ENCODE data around the gene SPECC1L.

The SPECC1L gene

GRCh38 chr22:24322522-24322921, 51.9 kb downstream of the SPECC1L start:
- no peak for DNase-seq (ENCODE audit: low read depth)

GRCh38 chr22:24323233-24323632, 52.6 kb downstream of the SPECC1L start:
- no peak for DNase-seq (ENCODE audit: low read depth)

GRCh38 chr22:24323695-24324094, 53.1 kb downstream of the SPECC1L start:
- DNase-seq (ENCODE audit: low read depth) = no peak

GRCh38 chr22:24324137-24324536, 53.5 kb downstream of the SPECC1L start:
- no peak for DNase-seq (ENCODE audit: low read depth)

GRCh38 chr22:24325105-24325757, 54.6 kb downstream of the SPECC1L start:
- DNase-seq (ENCODE audit: low read depth) = no peak

- no peak for DNase-seq (ENCODE audit: low read depth)
These were observed 55.6 kb downstream of the SPECC1L start for GRCh38 chr22:24326266-24326665.

- no peak for DNase-seq (ENCODE audit: low read depth)
These were observed 57.2 kb downstream of the SPECC1L start for GRCh38 chr22:24327832-24328231.

GRCh38 chr22:24329453-24329852, 58.8 kb downstream of the SPECC1L start:
- no peak for DNase-seq (ENCODE audit: low read depth)

- no peak for DNase-seq (ENCODE audit: low read depth)
These were observed 60.0 kb downstream of the SPECC1L start for GRCh38 chr22:24330636-24331035.

GRCh38 chr22:24331468-24332440, 61.1 kb downstream of the SPECC1L start:
- no peak for DNase-seq (ENCODE audit: low read depth)

- DNase-seq (ENCODE audit: low read depth) = no peak
These were observed 62.7 kb downstream of the SPECC1L start for GRCh38 chr22:24333301-24333700.

GRCh38 chr22:24335496-24335895, 64.9 kb downstream of the SPECC1L start:
- no peak for DNase-seq (ENCODE audit: low read depth)

- DNase-seq (ENCODE audit: low read depth) = no peak
These were observed 67.4 kb downstream of the SPECC1L start for GRCh38 chr22:24337894-24338645.

- no peak for DNase-seq (ENCODE audit: low read depth)
These were observed 68.3 kb downstream of the SPECC1L start for GRCh38 chr22:24338726-24339451.

GRCh38 chr22:24339452-24339747, 68.8 kb downstream of the SPECC1L start:
- DNase-seq (ENCODE audit: low read depth) = no peak

GRCh38 chr22:24341627-24342026, 71.0 kb downstream of the SPECC1L start:
- no peak for DNase-seq (ENCODE audit: low read depth)

GRCh38 chr22:24350627-24351026, 80.0 kb downstream of the SPECC1L start:
- no peak for DNase-seq (ENCODE audit: low read depth)

- DNase-seq (ENCODE audit: low read depth) = no peak
These were observed 82.5 kb downstream of the SPECC1L start for GRCh38 chr22:24353121-24353520.

- DNase-seq (ENCODE audit: low read depth) = no peak
These were observed 84.9 kb downstream of the SPECC1L start for GRCh38 chr22:24355574-24355973.

- DNase-seq (ENCODE audit: low read depth) = no peak
These were observed 86.9 kb downstream of the SPECC1L start for GRCh38 chr22:24357547-24357946.

- DNase-seq (ENCODE audit: low read depth) = no peak
These were observed 87.6 kb downstream of the SPECC1L start for GRCh38 chr22:24358105-24358836.

All from activated T-helper 9 cell treated with anti-CD3 and anti-CD28 coated beads, Interleukin-2, amount 50 U/mL, for 16 hours (primary cell).